ENCODE measurements around the gene TRIOBP.

The TRIOBP gene

DNA sequence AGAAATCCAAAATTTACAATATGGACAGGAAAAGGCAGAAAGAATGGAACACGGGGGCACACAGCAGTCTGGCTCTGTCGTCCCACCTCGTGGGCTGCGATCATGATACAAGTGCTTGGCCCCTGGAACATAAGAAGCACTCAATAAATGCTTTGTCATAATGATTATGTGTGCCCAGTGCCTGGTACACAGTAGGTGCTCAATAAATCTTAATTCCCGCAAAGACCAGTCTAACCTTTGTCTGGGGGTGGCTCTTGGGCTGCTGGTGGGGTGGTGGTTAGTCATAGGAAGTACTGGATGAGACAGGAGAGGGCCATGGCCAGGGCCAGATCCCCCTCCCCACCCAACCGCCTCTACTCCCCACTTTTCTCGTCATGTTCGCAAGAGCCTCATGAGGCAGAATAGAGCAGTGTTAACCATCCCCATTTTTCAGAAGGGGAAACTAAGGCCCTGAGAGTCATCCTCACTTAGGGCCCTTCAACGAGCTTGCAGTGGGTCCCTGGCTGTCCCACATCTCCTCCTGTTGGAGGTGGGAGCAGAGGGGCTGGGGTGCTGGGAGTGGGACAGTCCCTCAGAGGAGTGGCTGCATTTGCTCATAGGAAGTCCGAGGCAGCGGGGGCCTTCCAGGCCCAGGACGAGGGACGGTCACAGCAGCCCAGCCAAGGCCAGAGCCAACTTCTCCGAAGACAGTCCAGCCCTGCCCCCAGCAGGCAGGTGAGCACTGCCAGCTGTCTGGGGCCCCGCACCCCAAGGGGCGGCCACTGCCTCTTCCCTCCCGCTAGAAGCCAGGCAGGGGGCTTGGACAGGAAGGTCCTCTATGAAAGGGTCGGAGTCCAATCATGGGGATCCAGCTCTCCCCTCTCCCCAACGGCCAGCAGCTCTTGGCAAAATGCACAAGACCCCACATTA, 36.1 kb downstream of the TRIOBP start:
- no peak for DNase-seq (ENCODE audit: low spot score)

DNA sequence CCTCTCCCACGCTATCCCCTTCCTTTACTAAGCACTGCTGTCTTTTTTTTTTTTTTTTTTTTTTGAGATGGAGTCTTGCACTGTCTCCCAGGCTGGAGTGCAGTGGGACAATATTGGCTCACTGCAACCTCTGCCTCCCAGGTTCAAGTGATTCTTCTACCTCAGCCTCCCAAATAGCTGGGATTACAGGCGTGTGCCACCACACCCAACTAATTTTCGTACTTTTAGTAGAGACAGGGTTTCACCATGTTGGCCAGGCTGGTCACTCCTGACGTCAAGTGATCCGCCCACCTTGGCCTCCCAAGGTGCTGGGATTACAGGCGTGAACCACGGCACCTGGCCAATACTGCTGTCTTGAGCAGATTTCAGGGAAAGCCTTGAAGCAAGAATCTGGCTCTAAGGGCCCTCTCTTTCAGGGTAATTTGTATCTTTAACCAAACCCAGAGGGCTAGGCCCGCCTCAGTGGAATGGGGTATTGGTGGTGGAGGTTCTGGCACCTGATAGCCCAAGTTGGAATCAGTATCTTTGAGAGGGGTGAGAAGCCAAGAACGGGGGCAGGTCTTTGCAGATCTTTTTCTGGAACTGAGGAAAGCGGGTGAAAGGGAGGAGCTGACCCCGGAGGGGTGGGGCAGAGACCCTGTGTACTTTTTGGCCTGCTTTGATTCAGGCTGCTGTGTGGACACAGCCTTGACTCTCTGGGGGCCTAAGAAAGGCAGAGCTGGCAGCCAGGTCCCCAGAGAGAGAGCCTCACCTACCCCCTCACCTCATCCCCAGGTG, 37.0 kb downstream of the TRIOBP start:
- no peak for DNase-seq (ENCODE audit: low spot score)

DNA sequence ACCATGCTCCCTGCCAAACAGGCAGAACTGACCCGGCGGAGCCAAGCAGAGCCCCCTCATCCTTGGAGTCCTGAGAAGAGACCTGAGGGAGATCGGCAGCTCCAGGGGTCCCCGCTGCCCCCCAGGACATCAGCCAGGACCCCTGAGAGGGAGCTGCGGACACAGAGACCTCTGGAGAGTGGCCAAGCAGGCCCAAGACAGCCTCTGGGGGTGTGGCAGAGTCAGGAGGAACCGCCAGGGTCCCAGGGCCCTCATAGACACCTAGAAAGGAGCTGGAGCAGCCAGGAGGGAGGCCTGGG, 37.5 kb downstream of the TRIOBP start:
- no peak for DNase-seq (ENCODE audit: low spot score)

DNA sequence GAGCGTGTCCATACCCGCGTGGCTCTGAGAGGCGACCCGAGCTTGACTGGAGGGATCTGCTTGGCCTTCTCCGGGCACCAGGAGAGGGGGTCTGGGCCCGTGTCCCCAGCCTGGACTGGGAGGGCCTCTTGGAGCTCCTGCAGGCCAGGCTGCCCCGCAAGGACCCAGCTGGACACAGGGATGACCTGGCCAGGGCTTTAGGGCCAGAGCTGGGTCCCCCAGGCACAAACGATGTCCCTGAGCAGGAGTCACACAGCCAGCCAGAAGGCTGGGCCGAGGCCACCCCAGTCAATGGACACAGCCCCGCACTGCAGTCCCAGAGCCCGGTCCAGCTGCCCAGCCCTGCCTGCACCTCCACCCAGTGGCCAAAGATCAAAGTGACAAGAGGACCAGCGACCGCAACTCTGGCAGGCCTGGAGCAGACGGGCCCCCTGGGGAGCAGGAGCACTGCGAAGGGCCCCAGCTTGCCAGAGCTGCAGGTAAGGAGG, 38.2 kb downstream of the TRIOBP start:
- peak; percentile 91 for DNase-seq (ENCODE audit: low spot score)

DNA sequence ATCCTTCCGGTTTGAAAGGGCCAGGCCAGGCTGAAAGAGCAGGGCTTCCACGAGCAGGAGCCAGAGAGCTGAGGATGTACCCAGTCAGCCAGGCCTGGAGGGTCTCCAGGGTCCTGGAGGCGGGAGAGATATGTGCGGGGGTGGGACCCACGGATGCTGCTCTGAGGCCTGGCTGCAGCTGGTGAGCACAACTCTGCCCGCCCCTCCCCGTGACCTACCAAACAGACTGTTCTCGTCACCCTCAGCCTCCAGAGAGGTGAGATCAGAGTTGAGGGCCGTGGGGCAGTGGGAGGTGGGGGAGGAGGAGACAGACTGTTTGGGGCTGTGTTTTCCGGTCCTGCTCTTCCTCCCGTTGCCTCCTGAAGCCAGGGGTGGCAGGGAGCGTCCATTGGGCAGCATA, 42.2 kb downstream of the TRIOBP start:
- no peak for DNase-seq (ENCODE audit: low spot score)

DNA sequence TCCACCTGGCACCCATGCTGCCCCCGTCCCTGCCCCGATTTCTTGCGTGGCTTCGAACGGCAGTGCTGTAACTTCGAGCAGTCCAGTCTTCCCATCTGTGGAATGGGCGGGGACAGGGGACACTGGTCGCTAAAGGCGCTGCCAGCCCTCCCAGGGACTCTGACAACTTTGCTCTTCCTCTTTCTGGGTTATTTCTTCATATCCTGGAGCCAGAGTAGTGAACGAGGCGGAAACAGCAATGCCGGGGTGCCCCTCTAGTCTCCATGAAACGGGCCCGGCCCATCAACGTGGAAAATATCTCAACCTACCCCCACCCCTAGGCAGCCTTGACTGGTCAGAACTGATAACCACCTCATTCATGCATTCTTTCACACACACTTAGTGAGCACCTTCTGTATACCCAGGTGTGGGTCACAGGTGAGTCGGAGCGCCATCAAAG, 42.8 kb downstream of the TRIOBP start:
- no peak for DNase-seq (ENCODE audit: low spot score)

DNA sequence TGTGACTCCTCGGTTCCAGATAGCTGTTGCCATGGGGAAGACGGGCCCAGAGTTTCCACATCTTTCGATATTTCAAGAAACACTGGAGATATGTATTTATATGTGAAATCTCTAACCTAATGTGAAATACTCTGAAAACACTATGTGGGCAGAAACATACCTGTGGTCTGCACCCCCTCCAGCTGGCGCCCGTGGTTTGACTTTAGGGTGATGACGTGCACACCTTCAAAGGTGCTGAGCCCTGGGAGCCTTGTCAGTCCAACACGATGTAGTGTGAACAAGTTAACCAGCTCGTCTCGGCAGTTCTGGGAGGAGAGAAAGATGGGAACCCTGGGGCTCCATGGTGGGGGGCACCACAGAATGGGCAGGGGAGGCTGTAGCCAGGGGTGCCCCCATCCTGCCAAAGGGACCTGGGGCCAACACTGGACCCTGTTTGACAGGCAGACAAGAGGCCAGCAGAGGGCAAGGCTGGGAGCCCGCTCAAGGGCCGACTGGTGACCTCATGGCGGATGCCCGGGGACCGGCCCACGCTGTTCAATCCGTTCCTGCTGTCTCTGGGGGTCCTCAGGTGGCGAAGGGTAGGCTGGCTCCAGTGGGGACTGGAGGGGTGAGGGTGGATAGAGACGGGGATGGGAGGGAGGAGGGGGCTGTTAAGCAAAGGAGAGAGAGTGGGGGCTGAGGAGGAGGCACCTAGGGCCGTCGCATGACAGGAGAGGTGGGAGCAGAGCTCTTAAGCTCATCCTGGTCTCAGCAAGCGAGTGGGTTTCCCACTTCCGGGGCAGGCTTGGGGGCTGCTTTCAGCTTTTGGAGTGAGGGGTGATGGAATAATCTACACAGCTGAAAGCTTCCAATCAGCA, 43.8 kb downstream of the TRIOBP start:
- no peak for DNase-seq (ENCODE audit: low spot score)

DNA sequence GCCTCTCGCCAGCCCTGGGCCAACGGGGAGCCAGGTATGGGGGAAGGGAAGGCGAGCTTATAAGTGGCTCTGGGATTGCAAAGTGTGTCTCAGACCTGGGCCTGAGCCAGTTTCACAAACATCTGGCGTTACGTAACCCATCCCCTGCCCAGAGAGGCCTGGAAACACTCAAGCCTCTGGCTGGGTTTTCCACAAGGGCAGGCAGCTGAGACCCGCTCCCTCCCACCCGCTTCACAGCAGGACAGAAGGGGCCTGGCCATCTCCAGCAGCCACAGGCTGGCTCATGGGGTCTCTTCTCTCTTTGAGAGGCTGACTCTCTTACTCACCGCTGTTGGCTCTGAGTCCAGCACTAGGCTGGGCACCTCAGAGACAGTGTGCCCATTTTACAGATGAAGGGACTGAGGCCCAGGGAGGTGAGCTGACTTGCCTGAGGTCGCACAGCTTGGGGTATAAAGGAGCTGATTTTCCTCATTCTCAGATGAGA, 44.5 kb downstream of the TRIOBP start:
- DNase-seq (ENCODE audit: low spot score), result peak; percentile 89

DNA sequence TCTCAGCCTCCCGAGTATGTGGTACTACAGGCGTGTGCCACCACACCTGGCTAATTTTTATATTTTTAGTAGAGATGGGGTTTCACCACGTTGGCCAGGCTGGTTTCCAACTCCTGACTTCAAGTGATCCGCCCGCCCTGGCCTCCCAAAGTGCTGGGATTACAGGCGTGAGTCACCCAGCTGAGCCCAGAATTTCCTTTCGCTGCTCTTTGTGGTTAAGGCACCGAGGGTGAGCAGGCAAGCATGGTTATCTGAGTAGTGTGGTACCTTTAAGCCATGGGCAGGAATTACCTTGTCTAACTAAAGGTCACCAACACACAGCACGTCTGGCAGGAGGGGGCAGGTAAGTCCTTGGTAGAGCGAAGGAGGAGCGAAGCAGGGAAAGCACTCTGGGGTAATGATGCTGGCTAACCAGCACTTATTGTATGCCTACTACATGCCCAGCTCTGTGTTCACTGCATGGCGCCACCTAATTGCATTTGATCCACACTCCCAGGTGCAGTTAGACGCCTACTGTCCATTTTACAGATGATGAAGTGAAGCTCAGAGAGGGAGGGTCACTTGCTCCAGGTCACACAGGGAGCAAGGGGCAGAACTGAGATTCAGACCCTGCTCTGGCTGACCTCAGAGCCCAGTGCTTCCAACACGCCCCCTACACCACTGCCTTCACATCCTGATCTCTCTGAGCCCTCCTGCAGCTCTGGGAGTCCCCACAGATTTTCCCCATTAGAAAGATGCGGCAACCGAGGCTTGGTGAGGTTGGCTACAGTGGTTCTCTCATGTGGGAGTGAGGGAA, 45.7 kb downstream of the TRIOBP start:
- DNase-seq (ENCODE audit: low spot score), result no peak

DNA sequence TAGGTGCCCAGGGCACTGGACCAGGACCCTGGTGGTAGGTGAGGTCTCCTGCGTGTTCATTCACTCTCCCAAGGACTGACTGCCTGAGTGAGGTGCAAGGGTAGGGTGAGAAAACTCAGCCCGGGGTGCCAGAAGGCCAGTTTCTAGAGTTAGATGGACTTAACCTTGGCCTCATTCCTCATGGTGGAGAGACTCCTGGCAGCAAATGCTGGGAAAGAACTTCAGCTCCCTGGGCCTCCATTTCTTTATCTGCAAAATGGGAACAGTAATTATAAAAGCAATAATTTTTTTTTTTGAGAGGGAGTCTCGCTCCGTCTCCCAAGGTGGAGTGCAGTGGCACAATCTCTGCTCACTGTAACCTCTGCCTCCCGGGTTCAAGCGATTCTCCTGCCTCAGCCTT, 47.7 kb downstream of the TRIOBP start:
- DNase-seq (ENCODE audit: low spot score), result no peak

DNA sequence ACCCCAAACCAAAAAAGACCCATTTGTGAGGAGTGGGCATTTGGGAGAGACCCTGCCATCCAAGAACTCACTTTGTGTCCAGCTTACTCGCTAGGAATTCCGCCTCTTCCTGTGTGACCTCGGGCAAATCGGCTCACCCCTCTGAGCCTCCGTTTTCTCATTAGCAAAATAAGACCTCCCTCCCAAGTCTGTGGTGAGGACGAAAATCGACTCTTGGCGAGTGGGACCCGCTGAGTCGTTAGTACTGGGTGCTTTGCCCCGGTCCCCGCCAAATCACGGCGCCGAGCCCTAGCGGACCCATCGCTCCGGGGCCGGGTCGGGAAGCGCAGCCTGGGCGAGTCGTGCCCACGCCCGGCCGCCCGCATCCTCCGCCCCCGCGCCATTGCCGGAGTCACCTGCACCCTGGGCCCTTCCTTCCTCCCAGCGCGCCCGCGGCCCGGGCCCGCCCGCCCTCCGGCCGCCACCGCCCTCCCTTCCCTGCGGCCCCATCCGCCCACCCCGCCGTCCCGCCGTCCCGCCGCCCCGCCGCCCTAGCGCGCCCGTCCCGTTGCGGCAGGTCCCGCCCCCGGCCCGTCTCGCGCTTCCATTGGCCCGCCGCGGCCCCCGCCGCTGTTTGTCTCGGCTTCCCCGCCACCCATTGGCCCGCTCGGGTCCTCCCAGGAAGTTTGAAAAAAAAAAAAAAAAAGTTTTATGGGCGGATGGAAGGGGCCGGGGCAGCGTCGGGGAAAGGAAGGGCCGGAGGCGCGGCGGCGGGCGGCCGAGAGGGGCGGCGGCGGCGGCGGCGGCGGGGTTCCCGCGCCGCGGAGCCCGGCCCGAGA, 48.9 kb downstream of the TRIOBP start:
- DNase-seq (ENCODE audit: low spot score), result peak; percentile 94

DNA sequence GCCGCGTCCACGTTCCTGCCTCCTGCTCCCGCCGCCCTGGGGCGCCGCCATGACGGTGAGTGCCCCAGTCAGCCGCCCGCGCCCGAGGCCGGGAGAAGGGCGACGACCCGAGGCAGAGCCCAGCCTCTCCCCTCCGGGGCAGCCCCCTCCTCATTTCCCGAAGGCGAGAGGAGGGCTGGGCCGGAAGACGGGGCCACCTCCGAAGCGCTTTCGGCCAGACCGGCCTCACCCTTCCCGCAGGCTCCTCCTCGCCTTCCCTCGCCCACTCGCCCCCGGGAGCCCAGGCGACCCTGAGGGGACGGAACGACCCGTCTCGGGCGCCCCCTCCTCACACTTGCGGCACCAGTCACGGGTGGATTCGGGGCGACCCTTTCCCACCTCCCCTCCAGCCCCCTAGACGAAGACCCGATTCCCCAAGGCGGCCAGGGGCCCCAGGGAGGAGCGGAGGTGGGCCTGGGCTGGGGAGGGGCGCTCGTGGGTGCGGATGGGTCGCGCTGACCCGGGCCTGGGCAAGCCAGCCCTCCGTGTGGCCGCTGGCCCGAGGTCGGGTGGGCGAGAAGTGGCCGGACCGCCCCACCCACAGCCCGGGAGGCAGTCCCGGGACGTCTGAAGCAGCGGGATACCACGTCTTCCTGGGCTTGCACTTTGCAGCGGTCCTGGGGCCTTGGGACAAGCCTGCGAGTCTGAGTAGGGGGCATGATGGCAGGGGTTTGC, 49.7 kb downstream of the TRIOBP start:
- no peak for DNase-seq (ENCODE audit: low spot score)

DNA sequence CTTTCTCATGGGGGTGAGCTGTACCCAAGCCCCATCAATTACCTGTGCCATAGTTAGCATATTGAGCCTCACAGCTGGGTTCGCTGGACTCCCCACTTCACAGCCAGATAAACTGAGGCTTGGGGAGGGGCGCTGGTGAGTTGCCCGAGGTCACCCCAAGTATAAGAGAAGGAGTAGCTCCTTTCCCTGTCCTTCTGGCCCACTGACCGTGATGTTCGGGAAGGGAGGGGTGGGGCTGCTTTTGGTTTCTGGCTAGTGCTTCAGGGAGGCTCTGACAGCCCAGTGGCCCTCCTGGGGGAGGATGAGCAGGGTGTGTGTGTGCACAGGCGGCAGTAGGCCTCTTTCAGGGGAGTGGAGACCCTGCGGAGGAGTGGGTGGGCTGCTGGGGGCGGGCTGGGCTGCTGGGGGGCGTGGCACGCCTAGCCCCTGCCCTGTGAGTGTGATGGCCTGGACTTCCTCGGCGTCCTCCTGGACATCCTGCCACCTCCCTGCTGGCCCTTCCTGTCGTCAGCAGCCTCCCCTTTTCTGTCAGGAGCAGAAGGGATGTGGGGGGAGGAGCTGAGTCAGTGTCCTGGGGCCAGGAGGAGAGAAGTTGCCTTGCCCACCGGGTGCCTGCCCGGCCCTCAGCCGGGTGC, 50.3 kb downstream of the TRIOBP start:
- DNase-seq (ENCODE audit: low spot score), result no peak

DNA sequence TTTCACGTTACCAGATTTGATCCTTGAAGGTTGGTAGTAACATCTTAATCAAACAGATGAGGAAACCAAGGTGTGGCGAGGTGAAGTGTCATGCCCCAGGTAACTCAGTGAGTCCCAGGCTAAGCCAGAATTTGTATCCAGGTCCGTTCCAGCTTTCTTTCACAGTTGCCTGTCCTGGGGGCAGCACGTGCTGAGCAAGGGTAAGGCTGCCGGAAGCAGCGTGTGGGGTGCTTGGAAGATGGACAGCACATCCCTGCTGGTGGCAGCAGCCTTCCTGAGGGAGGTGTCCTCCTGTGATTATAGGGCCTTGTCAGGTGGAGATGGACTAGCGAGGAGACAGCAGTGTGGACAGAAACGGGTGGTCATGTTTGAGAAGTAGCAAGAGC, 50.9 kb downstream of the TRIOBP start:
- no peak for DNase-seq (ENCODE audit: low spot score)

DNA sequence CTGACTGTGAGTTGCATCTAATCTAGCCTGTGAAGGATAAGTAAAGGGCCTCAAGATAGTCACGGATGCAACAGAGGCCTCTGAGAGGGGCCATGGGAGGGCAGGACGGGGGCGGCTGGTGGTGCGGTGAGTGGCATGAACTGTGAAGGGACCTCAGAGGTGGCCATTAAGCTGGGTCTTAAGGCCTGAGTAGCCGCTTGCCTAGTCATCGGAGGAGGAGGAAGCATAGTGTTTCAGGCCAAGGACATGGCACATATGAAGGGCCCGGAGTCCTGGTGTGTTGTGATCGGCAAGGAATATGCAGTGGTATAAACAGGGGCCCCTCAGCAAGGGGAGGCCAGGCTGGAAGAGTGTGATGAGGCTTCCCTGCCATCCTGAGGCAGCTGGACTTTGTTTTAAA, 51.8 kb downstream of the TRIOBP start:
- DNase-seq (ENCODE audit: low spot score), result no peak

DNA sequence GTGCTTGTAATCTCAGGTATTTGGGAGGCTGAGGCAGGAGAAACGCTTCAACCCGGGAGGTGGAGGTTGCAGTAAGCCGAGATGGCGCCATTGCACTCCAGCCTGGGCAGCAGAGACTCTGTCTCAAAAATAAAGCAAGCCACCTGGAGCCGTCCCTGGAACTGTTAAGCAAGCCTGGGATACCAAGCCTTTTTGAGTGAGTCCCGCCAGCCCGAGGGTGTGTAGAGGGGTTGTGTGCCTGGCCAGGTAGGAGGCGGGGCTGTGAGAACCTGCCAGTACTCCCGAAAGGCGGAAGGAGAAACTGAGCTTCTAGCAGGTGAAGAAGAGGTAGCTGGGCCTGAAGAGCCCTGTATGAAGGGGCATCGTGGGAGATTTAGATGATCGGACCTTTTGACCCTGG, 52.4 kb downstream of the TRIOBP start:
- DNase-seq (ENCODE audit: low spot score), result no peak

DNA sequence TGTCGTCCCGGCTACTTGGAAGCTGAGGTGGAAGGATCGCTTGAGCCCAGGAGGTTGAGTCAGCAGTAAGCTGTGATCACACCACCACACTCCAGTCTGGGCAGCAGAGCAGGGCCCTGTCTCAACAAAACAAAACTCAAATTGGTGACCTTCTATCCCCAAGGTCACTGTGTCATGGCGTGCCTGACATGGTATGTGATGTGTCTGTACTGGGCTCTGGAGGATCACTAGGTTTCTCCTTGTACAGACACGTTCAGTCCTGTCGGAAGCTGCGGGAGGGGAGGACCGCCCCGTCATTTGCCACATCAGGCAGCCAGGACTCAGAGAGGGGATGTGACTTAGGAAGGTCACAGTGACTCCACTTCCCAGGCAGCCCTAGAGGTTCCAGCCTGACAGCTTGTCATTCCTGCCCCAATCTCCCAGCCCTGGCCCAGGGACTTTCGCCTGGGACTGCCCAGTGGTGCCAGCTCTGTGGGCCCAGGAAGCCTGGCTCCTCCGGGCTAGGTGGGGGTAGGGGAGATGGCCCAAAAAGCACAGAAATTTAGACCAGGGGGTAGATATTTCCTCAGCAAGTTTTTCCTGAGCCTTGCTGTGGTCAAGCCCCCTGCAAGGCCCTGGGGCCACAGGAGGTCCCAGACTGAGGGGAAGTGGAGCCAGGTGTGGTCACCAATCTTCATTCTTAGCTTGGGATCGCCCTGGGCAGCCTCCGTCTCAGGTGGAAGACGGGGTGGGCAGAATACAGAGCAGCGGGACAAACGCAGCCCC, 53.2 kb downstream of the TRIOBP start:
- DNase-seq (ENCODE audit: low spot score), result no peak

DNA sequence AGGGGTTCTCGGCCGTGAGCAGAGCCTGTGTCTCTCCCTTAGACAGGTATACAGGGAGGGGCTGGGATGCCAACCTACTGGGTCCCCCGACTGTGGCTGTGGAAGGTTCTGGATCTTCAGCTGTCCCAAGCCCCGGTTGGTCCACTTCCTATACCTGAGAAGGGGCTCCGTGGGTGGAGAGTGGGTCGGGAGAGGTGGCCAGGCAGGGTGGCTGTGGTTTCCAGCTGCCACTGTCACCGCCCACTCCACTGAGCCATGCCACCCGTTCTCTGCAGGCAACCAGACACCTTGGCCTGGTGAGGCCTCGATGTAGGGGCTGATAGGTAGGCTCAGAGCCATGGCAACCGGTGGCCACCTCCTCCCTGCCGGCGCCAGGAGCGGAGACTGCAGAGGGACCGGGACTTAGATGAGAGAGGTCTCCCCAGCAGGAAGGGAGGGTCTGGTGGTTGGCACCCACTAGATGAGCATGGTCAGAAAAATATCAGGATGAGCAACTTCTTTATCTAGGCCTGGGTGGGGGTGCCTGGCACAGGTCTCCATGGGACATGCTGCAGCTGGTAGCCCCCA, 53.8 kb downstream of the TRIOBP start:
- no peak for DNase-seq (ENCODE audit: low spot score)
